ENCODE data around the gene TMEM208.

The TMEM208 gene

DNA sequence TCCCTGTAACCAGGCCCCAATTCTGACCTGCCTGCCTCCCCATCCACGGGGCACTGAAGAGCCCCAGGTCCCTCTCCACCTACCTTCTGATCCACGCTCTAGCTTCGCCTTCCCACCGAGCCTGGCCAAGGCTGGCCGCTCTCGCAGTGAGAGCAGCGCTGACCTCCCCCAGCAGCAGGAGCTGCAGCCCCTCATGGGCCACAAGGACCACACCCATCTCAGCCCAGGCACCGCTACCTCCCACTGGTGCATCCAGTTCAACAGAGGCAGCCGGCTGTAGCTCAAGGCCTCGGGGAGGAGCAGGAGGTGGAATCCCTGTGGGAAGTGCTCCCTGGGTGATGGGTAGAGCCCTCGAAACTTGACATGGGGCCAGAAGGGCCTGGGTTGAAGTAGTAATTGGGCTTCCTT lies 44.0 kb downstream of the TMEM208 start:
- TF ChIP-seq CTCF (conservative IDR thresholded peaks at IDR 0.05; ENCODE audit: low read depth, low read length), result no peak
- H3K4me3 ChIP-seq (ENCODE audit: low read length), result no peak overlapping the region
- no peak for DNase-seq (ENCODE audit: low read depth)

GRCh38 chr16:67271446-67271845 lies 44.5 kb downstream of the TMEM208 start:
- no peak for TF ChIP-seq CTCF (conservative IDR thresholded peaks at IDR 0.05; ENCODE audit: low read depth, low read length)
- no peak for DNase-seq (ENCODE audit: low read depth)

DNA sequence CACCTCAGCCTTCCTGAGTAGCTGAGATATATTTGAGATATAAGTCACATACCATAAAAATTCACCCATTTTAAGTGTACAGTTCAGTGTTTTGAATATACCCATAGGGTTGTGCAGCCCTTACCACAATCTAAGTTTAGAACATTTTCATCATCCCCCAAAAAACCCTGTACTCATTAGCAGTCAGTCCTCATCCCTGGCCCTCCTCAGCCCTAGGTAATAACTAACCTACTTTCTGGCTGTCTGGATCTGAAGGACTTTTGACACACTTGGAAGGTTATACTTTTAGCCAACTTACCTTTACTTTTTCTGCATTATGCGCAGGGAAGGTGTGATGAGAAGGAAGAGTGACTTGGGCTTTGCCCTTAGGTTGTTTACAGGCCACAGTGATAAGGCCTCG lies 48.4 kb downstream of the TMEM208 start:
- no peak for TF ChIP-seq CTCF (conservative IDR thresholded peaks at IDR 0.05; ENCODE audit: low read depth, low read length)
- no peak for DNase-seq (ENCODE audit: low read depth)
- H3K4me3 ChIP-seq (ENCODE audit: low read length), result no peak overlapping the region

More at GRCh38 chr16:67271446-67271845, 44.5 kb downstream of the TMEM208 start:
- no peak overlapping the region for H3K4me3 ChIP-seq (ENCODE audit: low read length)

- TF ChIP-seq CTCF (conservative IDR thresholded peaks at IDR 0.05; ENCODE audit: low read depth, low read length), result no peak
- DNase-seq (ENCODE audit: low read depth), result peak; percentile 88
- no peak overlapping the region for H3K4me3 ChIP-seq (ENCODE audit: low read length)
Observed at GRCh38 chr16:67277294-67277998, 50.5 kb downstream of the TMEM208 start.

- no peak for TF ChIP-seq CTCF (conservative IDR thresholded peaks at IDR 0.05; ENCODE audit: low read depth, low read length)
- no peak for DNase-seq (ENCODE audit: low read depth)
- peak overlapping the region; percentile 41 for H3K4me3 ChIP-seq (ENCODE audit: low read length)
Observed at GRCh38 chr16:67277999-67278772, 51.3 kb downstream of the TMEM208 start.
